Measurements from ENCODE around the gene DPY30.

The DPY30 gene

DNA sequence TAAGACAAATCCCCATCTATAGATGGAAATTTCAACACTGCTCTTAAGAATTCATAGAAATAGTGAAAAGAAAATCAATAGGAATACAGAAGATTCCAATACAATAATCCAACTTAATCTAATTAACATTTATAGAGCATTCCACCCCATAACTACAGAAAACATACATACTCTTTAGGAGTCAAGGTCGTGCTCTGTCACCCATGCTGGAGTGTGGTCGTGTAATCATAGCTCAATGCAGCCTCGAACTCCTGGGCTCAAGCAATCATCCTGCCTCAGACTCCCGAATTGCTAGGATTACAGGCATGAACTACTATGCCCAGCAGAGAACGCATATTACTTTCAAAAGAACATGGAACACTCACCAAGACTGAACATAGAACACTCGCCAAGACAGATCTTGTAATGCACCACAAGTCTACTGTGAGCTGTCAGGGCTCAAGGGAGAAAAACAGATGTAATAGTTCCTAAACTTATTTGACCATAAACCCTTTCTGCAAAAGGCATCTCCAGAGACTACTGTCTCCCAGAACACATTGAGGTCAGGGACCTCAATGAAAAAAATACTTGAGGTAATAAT, 42.9 kb downstream of the DPY30 start:
- TF ChIP-seq SIN3A (IDR thresholded peaks at IDR 0.05; ENCODE audit: borderline replicate concordance, insufficient read depth, low read length) (no peak), REST (IDR thresholded peaks at IDR 0.05; ENCODE audit: insufficient read depth in 1 of 2, low read depth in 2 of 2, low read length in 2 of 2) (no peak), FOXP2 (optimal IDR thresholded peaks at IDR 0.05; ENCODE audit: borderline replicate concordance, extremely low read depth, extremely low read length, insufficient read depth) (no peak), POLR2AphosphoS5 (IDR thresholded peaks at IDR 0.05; ENCODE audit: low read depth, low read length) (no peak), TAF1 (IDR thresholded peaks at IDR 0.05; ENCODE audit: borderline replicate concordance, insufficient read depth, low read length) (no peak)

- TF ChIP-seq REST (IDR thresholded peaks at IDR 0.05; ENCODE audit: insufficient read depth in 1 of 2, low read depth in 2 of 2, low read length in 2 of 2) (no peak), SIN3A (IDR thresholded peaks at IDR 0.05; ENCODE audit: borderline replicate concordance, insufficient read depth, low read length) (no peak), FOXP2 (optimal IDR thresholded peaks at IDR 0.05; ENCODE audit: borderline replicate concordance, extremely low read depth, extremely low read length, insufficient read depth) (no peak), POLR2AphosphoS5 (IDR thresholded peaks at IDR 0.05; ENCODE audit: low read depth, low read length) (no peak), TAF1 (IDR thresholded peaks at IDR 0.05; ENCODE audit: borderline replicate concordance, insufficient read depth, low read length) (no peak)
Observed at GRCh38 chr2:31992934-31993333, 46.7 kb downstream of the DPY30 start.

DNA sequence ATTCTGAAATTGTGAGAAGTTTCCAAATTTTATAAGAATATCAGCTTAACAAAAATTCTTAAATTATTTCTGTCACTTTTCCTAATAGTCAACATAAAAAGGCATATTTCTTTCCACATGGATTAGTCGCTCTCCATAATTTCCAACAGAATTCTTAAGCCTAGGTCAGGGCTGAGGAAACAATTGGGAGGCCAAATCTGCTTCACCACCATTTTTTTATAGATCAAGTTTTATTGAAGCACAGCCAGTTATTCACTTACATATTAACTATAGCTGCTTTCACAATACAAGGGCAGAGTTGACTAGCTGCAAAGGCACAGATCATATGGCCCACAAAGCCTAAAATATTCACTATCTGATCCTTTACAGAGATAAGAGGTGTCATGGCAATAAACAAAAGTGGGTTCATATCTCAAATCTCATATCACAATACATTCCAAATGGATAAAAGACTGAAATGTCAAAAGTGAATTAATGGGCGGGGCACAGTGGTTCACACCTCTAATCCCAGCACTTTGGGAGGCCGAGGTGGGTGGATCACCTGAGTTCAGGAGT, 47.5 kb downstream of the DPY30 start:
- TF ChIP-seq POLR2AphosphoS5 (IDR thresholded peaks at IDR 0.05; ENCODE audit: low read depth, low read length) = no peak
- TF ChIP-seq FOXP2 (optimal IDR thresholded peaks at IDR 0.05; ENCODE audit: borderline replicate concordance, extremely low read depth, extremely low read length, insufficient read depth) = no peak
- TF ChIP-seq REST (IDR thresholded peaks at IDR 0.05; ENCODE audit: insufficient read depth in 1 of 2, low read depth in 2 of 2, low read length in 2 of 2) = no peak
- TF ChIP-seq TAF1 (IDR thresholded peaks at IDR 0.05; ENCODE audit: borderline replicate concordance, insufficient read depth, low read length) = no peak
- TF ChIP-seq SIN3A (IDR thresholded peaks at IDR 0.05; ENCODE audit: borderline replicate concordance, insufficient read depth, low read length) = no peak

DNA sequence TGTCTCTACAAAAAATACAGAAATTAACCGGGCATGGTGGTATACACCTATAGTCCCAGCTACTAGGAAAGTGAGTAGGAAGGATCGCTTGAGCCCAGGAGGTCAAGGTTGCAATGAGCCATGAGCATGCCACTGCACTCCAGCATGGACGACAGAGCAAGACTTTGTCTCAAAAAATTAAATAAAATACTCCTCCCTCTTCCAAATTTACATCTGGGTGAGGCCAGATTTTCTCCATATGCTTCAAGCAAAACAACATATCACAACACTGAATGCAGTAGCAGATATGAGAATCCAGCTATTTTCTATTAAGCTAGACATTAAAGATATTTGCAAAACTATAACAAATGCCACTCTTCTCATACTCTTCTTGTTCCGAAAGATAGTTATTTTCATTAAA, 49.7 kb downstream of the DPY30 start:
- TF ChIP-seq FOXP2 (optimal IDR thresholded peaks at IDR 0.05; ENCODE audit: borderline replicate concordance, extremely low read depth, extremely low read length, insufficient read depth) (no peak), POLR2AphosphoS5 (IDR thresholded peaks at IDR 0.05; ENCODE audit: low read depth, low read length) (no peak), REST (IDR thresholded peaks at IDR 0.05; ENCODE audit: insufficient read depth in 1 of 2, low read depth in 2 of 2, low read length in 2 of 2) (no peak), SIN3A (IDR thresholded peaks at IDR 0.05; ENCODE audit: borderline replicate concordance, insufficient read depth, low read length) (no peak), TAF1 (IDR thresholded peaks at IDR 0.05; ENCODE audit: borderline replicate concordance, insufficient read depth, low read length) (no peak)
